Measurements from ENCODE around the gene METTL3. TPM values are rescaled to one million over a fixed set of nuclear protein-coding genes. Genes with fewer than 3 reads are reported as not detected.

Gene METTL3
- total RNA-seq, 1 donor from 2014 or later, result 26.6 TPM

DNA sequence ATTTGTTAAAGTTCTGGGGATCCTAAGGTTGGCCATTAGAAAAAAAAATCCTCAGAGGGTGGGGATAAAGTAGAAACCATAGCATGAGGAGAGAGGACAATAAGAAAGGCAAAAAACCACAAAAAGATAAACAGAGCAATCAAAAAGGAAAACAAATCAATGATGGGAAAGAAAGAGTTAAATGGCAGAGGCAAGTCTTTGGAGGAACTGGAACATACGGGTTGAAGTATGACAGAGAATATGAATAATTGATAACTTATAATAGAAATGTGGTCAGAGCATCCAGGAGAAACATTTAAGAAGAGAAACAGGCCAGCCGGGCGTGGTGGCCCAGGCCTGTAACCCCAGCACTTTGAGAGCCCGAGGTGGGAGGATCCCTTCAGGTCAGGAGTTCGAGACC is 32.8 kb upstream of the METTL3 start:
- TF ChIP-seq, protein P1, sequence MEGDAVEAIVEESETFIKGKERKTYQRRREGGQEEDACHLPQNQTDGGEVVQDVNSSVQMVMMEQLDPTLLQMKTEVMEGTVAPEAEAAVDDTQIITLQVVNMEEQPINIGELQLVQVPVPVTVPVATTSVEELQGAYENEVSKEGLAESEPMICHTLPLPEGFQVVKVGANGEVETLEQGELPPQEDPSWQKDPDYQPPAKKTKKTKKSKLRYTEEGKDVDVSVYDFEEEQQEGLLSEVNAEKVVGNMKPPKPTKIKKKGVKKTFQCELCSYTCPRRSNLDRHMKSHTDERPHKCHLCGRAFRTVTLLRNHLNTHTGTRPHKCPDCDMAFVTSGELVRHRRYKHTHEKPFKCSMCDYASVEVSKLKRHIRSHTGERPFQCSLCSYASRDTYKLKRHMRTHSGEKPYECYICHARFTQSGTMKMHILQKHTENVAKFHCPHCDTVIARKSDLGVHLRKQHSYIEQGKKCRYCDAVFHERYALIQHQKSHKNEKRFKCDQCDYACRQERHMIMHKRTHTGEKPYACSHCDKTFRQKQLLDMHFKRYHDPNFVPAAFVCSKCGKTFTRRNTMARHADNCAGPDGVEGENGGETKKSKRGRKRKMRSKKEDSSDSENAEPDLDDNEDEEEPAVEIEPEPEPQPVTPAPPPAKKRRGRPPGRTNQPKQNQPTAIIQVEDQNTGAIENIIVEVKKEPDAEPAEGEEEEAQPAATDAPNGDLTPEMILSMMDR (IDR thresholded peaks at IDR 0.05; ENCODE audit: borderline replicate concordance), result no peak
- Histone ChIP-seq H3K9me3 (replicated peaks) (no peaks in the 10 kb centered on the region), H3K27ac (replicated peaks) (no peak overlapping the region), H3K4me1 (no peaks in the 10 kb centered on the region), H3K27me3 (ENCODE audit: low read depth) (peaks cover 52% of the 10 kb centered on the region), H3K4me3 (no peak overlapping the region), H3K36me3 (no peaks in the 10 kb centered on the region)
- intact Hi-C loops (cut with micrococcal nuclease), result no loop called here
- DNase-seq, result no peak

DNA sequence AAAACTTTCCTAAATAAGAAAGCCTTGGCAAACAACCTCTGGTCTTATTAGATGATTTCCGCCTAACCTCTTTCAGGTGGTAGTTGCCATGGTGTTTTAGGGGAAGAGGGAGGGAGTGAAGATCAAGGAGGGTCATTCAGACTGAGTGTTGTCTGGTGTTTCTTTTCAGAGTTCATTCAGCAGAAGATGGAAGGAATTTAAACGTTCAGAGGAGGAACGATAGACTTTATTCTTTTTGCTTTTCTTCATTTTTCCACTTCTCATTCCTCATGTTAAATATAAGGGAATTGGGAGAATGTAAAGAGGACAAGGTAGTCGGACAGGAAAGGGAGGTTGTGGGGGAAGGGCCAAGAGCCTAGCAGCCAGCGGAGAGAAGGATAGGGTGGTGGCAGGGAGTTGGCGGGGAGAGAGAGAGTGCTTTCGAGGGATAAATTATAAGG is 32.4 kb upstream of the METTL3 start:
- H3K9me3 ChIP-seq (replicated peaks), result no peaks in the 10 kb centered on the region

DNA sequence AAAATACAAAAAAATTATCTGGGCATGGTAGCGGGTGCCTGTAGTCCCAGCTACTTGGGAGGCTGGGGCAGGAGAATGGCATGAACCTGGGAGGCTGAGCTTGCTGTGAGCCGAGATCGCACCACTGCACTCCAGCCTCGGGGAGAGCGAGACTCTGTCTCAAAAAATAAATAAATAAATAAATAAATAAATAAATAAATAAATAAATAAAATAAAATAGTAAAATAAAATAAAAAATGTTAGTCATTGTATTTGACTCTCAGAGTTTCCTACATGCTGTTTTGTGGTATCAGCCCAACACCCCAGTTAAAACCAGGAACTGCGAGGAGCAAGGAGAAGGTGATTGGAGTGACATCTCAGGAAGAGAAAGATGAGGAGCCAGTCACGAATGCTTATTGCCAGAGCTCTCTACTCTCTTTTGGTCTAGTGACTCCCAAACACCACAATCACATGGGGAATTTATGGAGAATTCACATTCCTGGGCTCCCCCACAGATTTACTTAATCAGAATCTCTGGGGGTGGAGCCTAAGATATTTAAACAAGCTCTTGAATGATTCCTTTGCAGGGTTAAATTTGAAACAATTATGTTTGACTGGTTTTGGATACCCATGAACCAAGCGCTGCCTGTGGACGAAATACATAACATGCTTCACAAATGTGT is 30.4 kb upstream of the METTL3 start:
- intact Hi-C loops (cut with micrococcal nuclease), result no loop called here
- H3K27ac ChIP-seq (replicated peaks), result no peak overlapping the region
- no peak overlapping the region for H3K4me3 ChIP-seq
- TF ChIP-seq, protein P1 (IDR thresholded peaks at IDR 0.05; ENCODE audit: borderline replicate concordance), result no peak
- no peaks in the 10 kb centered on the region for H3K36me3 ChIP-seq
- H3K27me3 ChIP-seq (ENCODE audit: low read depth), result peaks cover 76% of the 10 kb centered on the region
- DNase-seq, result no peak
- peaks cover 8% of the 10 kb centered on the region for H3K4me1 ChIP-seq
- no peaks in the 10 kb centered on the region for H3K9me3 ChIP-seq (replicated peaks)

More for the DNA sequence above, 32.4 kb upstream of the METTL3 start:
- intact Hi-C loops (cut with micrococcal nuclease), result no loop called here
- DNase-seq, result no peak
- H3K36me3 ChIP-seq, result no peaks in the 10 kb centered on the region
- TF ChIP-seq, protein P1 (IDR thresholded peaks at IDR 0.05; ENCODE audit: borderline replicate concordance), result no peak
- H3K4me1 ChIP-seq, result no peaks in the 10 kb centered on the region
- H3K27ac ChIP-seq (replicated peaks), result no peak overlapping the region
- H3K27me3 ChIP-seq (ENCODE audit: low read depth), result peaks cover 56% of the 10 kb centered on the region
- no peak overlapping the region for H3K4me3 ChIP-seq

DNA sequence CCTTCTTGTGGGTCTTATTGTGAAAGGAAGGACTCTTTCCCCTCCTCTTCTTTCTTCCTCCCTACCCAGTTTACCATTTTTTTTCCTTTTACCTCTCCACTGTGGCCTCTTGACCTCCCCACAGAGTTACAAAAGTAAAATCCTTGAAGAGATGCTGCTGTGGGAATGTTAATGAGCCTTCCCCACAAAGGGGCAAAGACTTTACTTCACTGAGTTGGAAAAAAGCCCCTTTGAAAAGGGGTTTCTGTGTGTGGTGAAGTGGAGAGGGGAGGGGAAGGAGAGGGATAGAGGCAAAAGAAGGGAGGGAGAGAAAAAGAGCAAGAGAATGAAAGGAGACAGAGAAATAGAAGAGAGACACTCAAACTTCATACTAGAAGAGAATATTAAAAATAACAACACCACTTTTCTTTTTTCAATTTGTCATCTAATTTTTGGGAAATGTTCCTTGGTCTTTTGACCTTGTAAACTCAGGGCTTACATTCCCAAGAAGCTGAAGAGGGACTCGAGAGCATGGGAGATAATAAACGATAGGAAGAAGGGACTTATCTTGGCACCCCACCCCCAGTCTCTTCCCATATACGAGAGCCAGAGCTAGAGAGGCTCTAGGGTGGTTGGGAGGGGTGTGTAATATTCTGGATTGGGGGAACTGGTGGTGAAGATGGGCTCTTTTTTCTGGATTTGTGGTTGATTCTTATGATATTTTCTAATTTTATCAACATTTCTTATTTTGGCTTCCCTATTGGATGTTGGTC is 28.2 kb upstream of the METTL3 start:
- no peak overlapping the region for H3K4me3 ChIP-seq
- H3K27ac ChIP-seq (replicated peaks), result no peak overlapping the region
- DNase-seq, result no peak
- H3K36me3 ChIP-seq, result no peaks in the 10 kb centered on the region
- H3K9me3 ChIP-seq (replicated peaks), result no peaks in the 10 kb centered on the region
- H3K27me3 ChIP-seq (ENCODE audit: low read depth), result peaks cover 95% of the 10 kb centered on the region
- TF ChIP-seq, protein P1 (IDR thresholded peaks at IDR 0.05; ENCODE audit: borderline replicate concordance), result no peak
- intact Hi-C loops (cut with micrococcal nuclease), result no loop called here
- peaks cover 11% of the 10 kb centered on the region for H3K4me1 ChIP-seq

DNA sequence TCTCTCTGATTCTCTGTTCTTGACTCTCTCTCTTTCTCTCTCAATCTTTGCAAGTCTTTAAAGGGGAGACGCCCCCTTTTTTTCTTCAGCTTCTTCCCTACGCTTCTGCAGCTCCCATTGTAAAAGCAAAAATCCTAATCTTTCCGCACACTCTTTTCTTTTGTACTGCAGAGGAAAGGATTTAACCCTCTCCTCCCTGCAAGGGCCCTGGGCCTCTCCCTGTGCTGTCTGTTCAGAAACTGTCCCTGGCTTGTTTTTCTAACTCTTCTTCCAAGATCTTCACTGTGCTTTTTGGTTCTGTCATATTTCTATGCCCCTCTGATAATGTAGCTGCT is 25.9 kb upstream of the METTL3 start:
- peak overlapping the region; percentile 58 for H3K4me3 ChIP-seq
- peaks cover 11% of the 10 kb centered on the region for H3K4me1 ChIP-seq
- DNase-seq, result no peak
- TF ChIP-seq, protein P1 (IDR thresholded peaks at IDR 0.05; ENCODE audit: borderline replicate concordance), result no peak
- no peaks in the 10 kb centered on the region for H3K36me3 ChIP-seq
- H3K9me3 ChIP-seq (replicated peaks), result no peaks in the 10 kb centered on the region
- H3K27ac ChIP-seq (replicated peaks), result no peak overlapping the region
- H3K27me3 ChIP-seq (ENCODE audit: low read depth), result peaks cover 100% of the 10 kb centered on the region
- intact Hi-C loops (cut with micrococcal nuclease), result no loop called here
